Skeletal muscle tissue (tissue), 4 donors: ENCODE measurements around the gene SLC25A24. TPM values are rescaled to one million over a fixed set of nuclear protein-coding genes. Genes with fewer than 3 reads are reported as not detected.
"Not testable (repeated sequence)": the region's sequence is repeated elsewhere in the genome, so short reads cannot be mapped to it uniquely, and the experiment has no call there.

Experiments
- H3K27ac ChIP-seq: one replicate; pipeline ENCODE4 v1.7.0; 2013; ENCODE audit warnings: mild to moderate bottlenecking, low read depth, low read length, inconsistent platforms
- H3K27me3 ChIP-seq, 3 donors: one replicate each; pipeline ENCODE4 v1.7.0; 2013; ENCODE audit warnings: low read length in 3 of 3; ENCODE audit not compliant: control insufficient read depth in 3 of 3, insufficient read depth in 3 of 3
- H3K36me3 ChIP-seq, 3 donors: one replicate each; pipeline ENCODE4 v1.7.0; 2013; ENCODE audit warnings: low read length in 3 of 3; ENCODE audit not compliant: control insufficient read depth in 3 of 3, insufficient read depth in 3 of 3
- H3K4me1 ChIP-seq, 3 donors: one replicate each; pipeline ENCODE4 v1.7.0; 2013; ENCODE audit warnings: low read length in 3 of 3, mild to moderate bottlenecking in 3 of 3; ENCODE audit not compliant: control insufficient read depth in 3 of 3, insufficient read depth in 3 of 3
- H3K4me3 ChIP-seq, 3 donors: one replicate each; pipeline ENCODE4 v1.7.0; 2013; ENCODE audit warnings: low read length in 3 of 3
- H3K9ac ChIP-seq, 3 donors: one replicate each; pipeline ENCODE4 v1.7.0; 2013; ENCODE audit warnings: low read length in 3 of 3, mild to moderate bottlenecking in 3 of 3, moderate library complexity in 2 of 3, low read depth in 1 of 3
- H3K9me3 ChIP-seq, 3 donors: one replicate each; pipeline ENCODE4 v1.7.0; 2013; ENCODE audit warnings: low read length in 3 of 3; ENCODE audit not compliant: control insufficient read depth in 3 of 3
- total RNA-seq: library from RNA; depleted of rRNA; stranded (reverse); fragments of >200 nt; gene quantifications from one replicate; pipeline ENCODE4 v1.2.3, GENCODE V29; 2014
- donor health status: Osteomylitis.

The SLC25A24 gene
- total RNA-seq, 1 donor from 2014 or later = 30.8 TPM

- H3K9me3 ChIP-seq, H3K27me3 ChIP-seq, H3K9ac ChIP-seq, H3K27ac ChIP-seq, H3K4me1 ChIP-seq, H3K4me3 ChIP-seq, H3K36me3 ChIP-seq: not testable (repeated sequence)
These were observed 37.7 kb downstream of the SLC25A24 start for GRCh38 chr1:108162409-108162808.

GRCh38 chr1:108159951-108160350 is 40.2 kb downstream of the SLC25A24 start:
- H3K4me1 ChIP-seq, H3K9me3 ChIP-seq, H3K27me3 ChIP-seq, H3K9ac ChIP-seq, H3K4me3 ChIP-seq, H3K27ac ChIP-seq: not testable (repeated sequence)
- peaks cover 5 to 15% (median 8%) of the 10 kb centered on the region in 3 donors for H3K36me3 ChIP-seq

- Histone ChIP-seq H3K9ac (no peak overlapping the region), H3K27ac (no peak overlapping the region), H3K36me3 (peaks cover 8 to 20% (median 15%) of the 10 kb centered on the region in 3 donors), H3K9me3 (no peaks in the 10 kb centered on the region), H3K4me1 (no peaks in the 10 kb centered on the region), H3K27me3 (no peaks in the 10 kb centered on the region), H3K4me3 (no peak overlapping the region)
These were observed 41.2 kb downstream of the SLC25A24 start for GRCh38 chr1:108158893-108159453.

GRCh38 chr1:108154314-108154713 is 45.8 kb downstream of the SLC25A24 start:
- Histone ChIP-seq H3K4me1 (no peaks in the 10 kb centered on the region), H3K27ac (no peak overlapping the region), H3K36me3 (peaks cover 18 to 30% (median 22%) of the 10 kb centered on the region in 3 donors), H3K27me3 (no peaks in the 10 kb centered on the region), H3K9me3 (no peaks in the 10 kb centered on the region), H3K9ac (no peak overlapping the region), H3K4me3 (no peak overlapping the region)

- Histone ChIP-seq H3K9ac (no peak overlapping the region), H3K4me1 (no peaks in the 10 kb centered on the region), H3K4me3 (no peak overlapping the region), H3K9me3 (no peaks in the 10 kb centered on the region), H3K27me3 (no peaks in the 10 kb centered on the region), H3K27ac (no peak overlapping the region), H3K36me3 (peaks cover 24 to 44% (median 32%) of the 10 kb centered on the region in 3 donors)
These were observed 47.3 kb downstream of the SLC25A24 start for GRCh38 chr1:108152782-108153222.

DNA sequence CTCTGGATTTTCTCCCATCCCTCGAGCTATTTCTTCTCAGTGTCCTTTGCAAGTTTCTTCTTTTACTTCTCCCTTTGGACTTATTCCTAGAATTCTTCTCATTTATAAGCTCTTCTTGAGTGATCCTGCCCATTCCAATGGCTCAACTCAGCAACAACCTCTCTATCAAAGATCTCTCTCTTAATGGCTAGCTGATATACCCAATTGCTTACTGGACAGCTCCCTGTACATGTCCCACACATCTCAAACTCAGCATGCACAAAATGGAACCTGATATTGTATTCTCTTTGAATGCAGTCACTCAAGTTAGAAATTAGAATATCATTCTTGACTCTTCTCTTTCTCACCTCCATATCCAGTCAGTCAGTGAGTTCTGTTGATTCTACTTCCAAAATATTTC is 48.6 kb downstream of the SLC25A24 start:
- peaks cover 26 to 52% (median 34%) of the 10 kb centered on the region in 3 donors for H3K36me3 ChIP-seq

DNA sequence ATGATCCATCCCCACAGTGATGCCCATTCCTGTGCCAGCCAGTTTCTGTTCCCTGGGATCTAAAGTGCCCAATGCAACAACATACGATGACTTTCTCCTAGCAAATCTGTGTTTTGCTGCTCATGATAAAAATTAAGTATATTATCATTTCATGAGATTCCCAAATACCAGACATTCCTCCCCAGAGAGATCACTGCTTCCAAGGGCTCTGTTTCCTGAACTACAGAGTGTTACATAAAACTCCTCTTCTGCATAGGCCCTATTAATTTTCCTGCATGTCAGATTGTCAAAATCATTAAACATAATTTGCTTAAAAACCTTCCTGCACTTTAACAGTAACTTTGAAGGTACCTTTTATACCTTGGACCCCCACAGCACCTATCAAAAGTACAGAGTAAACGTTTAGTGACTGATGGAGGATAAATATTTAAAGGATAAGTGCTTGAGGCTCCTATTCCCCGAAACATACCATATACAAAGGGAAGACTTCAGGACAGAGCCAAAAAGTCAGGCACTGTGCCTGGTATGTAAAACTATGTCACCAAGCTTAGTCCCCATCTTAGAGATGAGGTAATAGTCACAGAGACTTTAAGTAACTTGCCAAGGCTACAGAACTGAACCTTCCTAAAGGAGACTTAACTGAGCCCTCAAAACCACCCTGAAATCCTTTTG is 50.2 kb downstream of the SLC25A24 start:
- Histone ChIP-seq H3K4me1 (no peaks in the 10 kb centered on the region), H3K4me3 (no peak overlapping the region), H3K36me3 (peaks cover 24 to 45% (median 36%) of the 10 kb centered on the region in 3 donors), H3K27ac (no peak overlapping the region), H3K9me3 (no peaks in the 10 kb centered on the region), H3K27me3 (no peaks in the 10 kb centered on the region), H3K9ac (no peak overlapping the region)

More for the DNA sequence above, 48.6 kb downstream of the SLC25A24 start:
- no peak overlapping the region for H3K9ac ChIP-seq
- H3K27ac ChIP-seq = no peak overlapping the region
- no peaks in the 10 kb centered on the region for H3K4me1 ChIP-seq
- no peak overlapping the region for H3K4me3 ChIP-seq
- H3K9me3 ChIP-seq = no peaks in the 10 kb centered on the region
- H3K27me3 ChIP-seq = no peaks in the 10 kb centered on the region

DNA sequence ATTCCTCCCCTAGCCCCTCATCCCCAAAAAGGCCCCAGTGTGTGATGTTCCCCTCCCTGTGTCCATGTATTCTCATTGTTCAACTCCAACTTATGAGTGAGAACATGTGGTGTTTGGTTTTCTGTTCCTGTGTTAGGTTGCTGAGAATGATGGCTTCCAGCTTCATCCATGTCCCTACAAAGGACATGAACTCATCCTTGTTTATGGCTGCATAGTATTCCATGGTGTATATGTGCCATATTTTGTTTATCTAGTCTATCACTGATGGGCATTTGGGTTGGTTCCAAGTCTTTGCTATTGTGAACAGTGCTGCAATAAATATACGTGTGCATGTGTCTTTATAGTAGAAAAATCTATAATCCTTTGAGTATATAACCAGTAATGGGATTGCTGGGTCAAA is 55.6 kb downstream of the SLC25A24 start:
- not testable (repeated sequence) for H3K9me3 ChIP-seq, H3K4me3 ChIP-seq, H3K4me1 ChIP-seq, H3K27ac ChIP-seq, H3K9ac ChIP-seq, H3K27me3 ChIP-seq
- peaks cover 18 to 38% (median 30%) of the 10 kb centered on the region in 3 donors for H3K36me3 ChIP-seq

DNA sequence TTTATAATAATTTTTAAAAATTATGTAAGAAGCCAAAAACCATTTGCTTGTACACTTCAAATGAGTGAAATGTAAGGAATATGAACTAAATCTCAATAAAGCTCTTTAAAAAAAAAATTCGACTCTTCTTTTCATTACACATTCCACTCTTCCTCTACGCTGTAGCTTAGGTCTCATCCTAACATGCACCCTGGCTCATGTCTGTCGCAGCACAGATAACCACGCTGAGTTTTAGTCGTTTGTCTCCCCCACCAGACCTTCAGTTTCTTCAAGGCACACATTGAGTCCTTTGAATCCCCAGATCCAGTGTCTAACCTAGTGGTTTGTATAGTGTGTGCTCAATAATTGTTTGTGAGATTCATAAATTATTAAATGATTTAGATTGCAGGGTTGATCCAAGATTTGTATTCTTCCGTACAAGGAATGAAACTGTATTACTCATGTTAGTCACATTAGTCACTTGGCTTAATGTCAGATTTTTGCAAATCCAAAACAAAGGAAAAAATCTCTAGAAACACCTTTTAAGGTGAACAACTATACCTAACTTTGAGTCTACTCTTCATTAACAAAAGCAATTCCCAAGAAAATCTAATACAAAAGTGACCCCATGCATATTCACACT is 57.3 kb downstream of the SLC25A24 start:
- no peaks in the 10 kb centered on the region for H3K4me1 ChIP-seq
- peaks cover 0 to 2% (median 0%) of the 10 kb centered on the region in 3 donors for H3K9me3 ChIP-seq
- H3K4me3 ChIP-seq = no peak overlapping the region
- no peak overlapping the region for H3K27ac ChIP-seq
- H3K27me3 ChIP-seq = no peaks in the 10 kb centered on the region
- no peak overlapping the region for H3K9ac ChIP-seq
- H3K36me3 ChIP-seq = peaks cover 22 to 38% (median 33%) of the 10 kb centered on the region in 3 donors

DNA sequence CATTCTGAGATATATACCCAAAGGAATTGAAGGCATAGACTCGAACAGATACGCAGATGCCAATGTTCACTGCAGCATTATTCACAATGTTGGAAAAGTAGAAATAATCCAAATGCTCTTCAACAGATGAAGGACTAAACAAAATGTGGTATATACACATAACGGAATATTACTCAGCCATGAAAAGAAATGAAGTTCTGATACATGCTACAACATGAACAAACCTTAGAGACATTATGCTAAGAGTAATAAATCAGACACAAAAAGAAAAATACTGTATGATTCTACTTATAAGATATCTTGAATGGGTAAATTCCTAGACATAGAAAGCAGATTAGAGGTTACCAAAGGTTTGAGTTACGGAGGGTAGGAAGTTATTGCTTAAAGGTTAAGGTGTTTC is 57.9 kb downstream of the SLC25A24 start:
- Histone ChIP-seq H3K9ac (no peak overlapping the region), H3K4me3 (no peak overlapping the region), H3K36me3 (peaks cover 25 to 38% (median 33%) of the 10 kb centered on the region in 3 donors), H3K27me3 (no peaks in the 10 kb centered on the region), H3K9me3 (peaks cover 0 to 2% (median 0%) of the 10 kb centered on the region in 3 donors), H3K27ac (no peak overlapping the region), H3K4me1 (no peaks in the 10 kb centered on the region)
